Breast epithelium (tissue), 4 donors: ENCODE results near the gene GPR63. TPM values are rescaled to one million over a fixed set of nuclear protein-coding genes. Genes with fewer than 3 reads are reported as not detected.

Experiments
- DNase-seq, 2 donors: peaks; one replicate each; pipeline ENCODE4 v3.0.0-alpha.2; 2019; ENCODE audit warnings: low spot score in 2 of 2
- H3K27ac ChIP-seq, 2 donors: fragments of 200-600 bp; sonication (generic) in 1 of 2; one replicate each; pipeline ENCODE4 v1.5.1; 2016 to 2019; ENCODE audit warnings: mild to moderate bottlenecking in 1 of 2
- H3K27me3 ChIP-seq, 2 donors: fragments of 200-600 bp; sonication (generic) in 1 of 2; one replicate each; pipeline versions ENCODE4 v1.5.1 to v1.6.0; 2017 to 2019; ENCODE audit warnings: control low read depth in 1 of 2, mild to moderate bottlenecking in 1 of 2
- H3K36me3 ChIP-seq: fragments of 200-600 bp; one replicate; pipeline ENCODE4 v1.5.1; 2019
- H3K4me1 ChIP-seq, 2 donors: fragments of 200-600 bp; sonication (generic); one replicate each; pipeline ENCODE4 v1.5.1; 2016 to 2019; ENCODE audit warnings: control low read depth in 1 of 2
- H3K4me3 ChIP-seq, 3 donors: fragments of 200-600 bp; sonication (generic); 1 replicate in 2 of 3; 2 replicates in 1 of 3; pipeline ENCODE4 v1.5.1; 2016 to 2019; ENCODE audit warnings: mild to moderate bottlenecking in 3 of 3, moderate library complexity in 2 of 3
- H3K9me3 ChIP-seq, 2 donors: fragments of 200-600 bp; sonication (generic) in 1 of 2; one replicate each; pipeline ENCODE4 v1.5.1; 2016 to 2019; ENCODE audit warnings: control low read depth in 1 of 2
- CTCF ChIP-seq, 3 donors: fragments of 450-650 bp; IDR thresholded peaks; one replicate each; pipeline ENCODE4 v1.5.1; 2016 to 2017; ENCODE audit warnings: antibody characterized with exemption in 3 of 3, mild to moderate bottlenecking in 3 of 3, moderate library complexity in 3 of 3
- POLR2A ChIP-seq: fragments of 450-650 bp; IDR thresholded peaks from one replicate; pipeline ENCODE4 v1.6.1; 2016; ENCODE audit warnings: antibody characterized with exemption, mild to moderate bottlenecking, moderate library complexity
- POLR2AphosphoS5 ChIP-seq, 3 donors: sonication (generic); formaldehyde crosslinking; IDR thresholded peaks; one replicate each; pipeline ENCODE4 v1.6.1; 2017; ENCODE audit warnings: antibody characterized with exemption in 3 of 3
- intact Hi-C: fragments of 100-400 bp; cut with DNase I; formaldehyde crosslinking; loops from one replicate; pipeline ENCODE4 v1.15.1; 2023; ENCODE audit warnings: low total_unique reads
- total RNA-seq, 3 donors: library from RNA; depleted of rRNA; stranded (reverse); fragments of >200 nt; gene quantifications; one replicate each; pipeline ENCODE4 v1.1.0, GENCODE V29; 2016

Gene GPR63
- total RNA-seq, 3 donors from 2014 or later, result 0.16 to 1.0 (median 0.98) TPM

GRCh38 chr6:96844530-96844929, 7.3 kb upstream of the GPR63 start:
- no peak for DNase-seq
- Histone ChIP-seq H3K4me3 (no peak overlapping the region), H3K27me3 (peaks cover 0 to 4% of the 10 kb centered on the region in 2 donors), H3K4me1 (no peaks in the 10 kb centered on the region), H3K27ac (no peak overlapping the region), H3K9me3 (peaks cover 0 to 9% of the 10 kb centered on the region in 2 donors), H3K36me3 (no peaks in the 10 kb centered on the region)
- intact Hi-C loops, result no loop called here
- no peak for TF ChIP-seq POLR2AphosphoS5 (IDR thresholded peaks at IDR 0.05)
- TF ChIP-seq CTCF (IDR thresholded peaks at IDR 0.05), result no peak
- no peak for TF ChIP-seq POLR2A

GRCh38 chr6:96841345-96841744, 4.1 kb upstream of the GPR63 start:
- intact Hi-C loops, result no loop called here
- DNase-seq, result no peak
- TF ChIP-seq CTCF (IDR thresholded peaks at IDR 0.05) (no peak), POLR2A (no peak), POLR2AphosphoS5 (IDR thresholded peaks at IDR 0.05) (no peak)
- Histone ChIP-seq H3K27me3 (peaks cover 0 to 4% of the 10 kb centered on the region in 2 donors), H3K36me3 (no peaks in the 10 kb centered on the region), H3K27ac (no peak overlapping the region), H3K4me1 (peaks cover 0 to 4% of the 10 kb centered on the region in 2 donors), H3K4me3 (no peak overlapping the region), H3K9me3 (no peaks in the 10 kb centered on the region)

GRCh38 chr6:96836631-96837080, 621 bp downstream of the GPR63 start:
- intact Hi-C loops, result no loop called here
- no peaks in the 10 kb centered on the region for H3K27me3 ChIP-seq
- TF ChIP-seq POLR2A (no peak), POLR2AphosphoS5 (IDR thresholded peaks at IDR 0.05) (no peak), CTCF (IDR thresholded peaks at IDR 0.05) (no peak)
- H3K4me3 ChIP-seq, result peak overlapping the region; percentile 62 to 90 (median 70)
- peak overlapping the region in 1 of 2 donors; percentile 53 for H3K27ac ChIP-seq
- peaks cover 0 to 5% of the 10 kb centered on the region in 2 donors for H3K4me1 ChIP-seq
- H3K9me3 ChIP-seq, result no peaks in the 10 kb centered on the region
- no peak for DNase-seq
- no peaks in the 10 kb centered on the region for H3K36me3 ChIP-seq

GRCh38 chr6:96834070-96834469, 3.2 kb downstream of the GPR63 start:
- no peaks in the 10 kb centered on the region for H3K36me3 ChIP-seq
- intact Hi-C loops, result no loop called here
- no peaks in the 10 kb centered on the region for H3K9me3 ChIP-seq
- no peak overlapping the region for H3K27ac ChIP-seq
- no peak for DNase-seq
- no peaks in the 10 kb centered on the region for H3K27me3 ChIP-seq
- H3K4me1 ChIP-seq, result peaks cover 0 to 5% of the 10 kb centered on the region in 2 donors
- H3K4me3 ChIP-seq, result no peak overlapping the region
- TF ChIP-seq POLR2A (no peak), CTCF (IDR thresholded peaks at IDR 0.05) (no peak), POLR2AphosphoS5 (IDR thresholded peaks at IDR 0.05) (no peak)

GRCh38 chr6:96832780-96833179, 4.5 kb downstream of the GPR63 start:
- no peak overlapping the region for H3K27ac ChIP-seq
- H3K27me3 ChIP-seq, result no peaks in the 10 kb centered on the region
- no peak overlapping the region for H3K4me3 ChIP-seq
- peaks cover 0 to 5% of the 10 kb centered on the region in 2 donors for H3K4me1 ChIP-seq
- DNase-seq, result no peak
- H3K9me3 ChIP-seq, result no peaks in the 10 kb centered on the region
- TF ChIP-seq CTCF (IDR thresholded peaks at IDR 0.05), result no peak
- no peak for TF ChIP-seq POLR2A
- TF ChIP-seq POLR2AphosphoS5 (IDR thresholded peaks at IDR 0.05), result no peak
- intact Hi-C loops, result no loop called here
- no peaks in the 10 kb centered on the region for H3K36me3 ChIP-seq
